GM21825 (cell line): ENCODE results near the gene ARHGDIA.

ENCODE experiments used
- ATAC-seq: cut with Tn5 transposase; IDR thresholded peaks from one replicate; pipeline ENCODE4 v1.9.1; 2021; ENCODE audit warnings: mild to moderate bottlenecking, moderate library complexity; ENCODE audit not compliant: unreplicated experiment

Gene ARHGDIA

GRCh38 chr17:81906476-81907218, 35.5 kb upstream of the ARHGDIA start:
- ATAC-seq: no peak

GRCh38 chr17:81905993-81906392, 34.9 kb upstream of the ARHGDIA start:
- ATAC-seq: no peak

GRCh38 chr17:81905424-81905875, 34.3 kb upstream of the ARHGDIA start:
- no peak for ATAC-seq

- ATAC-seq: no peak
These were observed 33.7 kb upstream of the ARHGDIA start for GRCh38 chr17:81904600-81905423.

- ATAC-seq: no peak
These were observed 32.9 kb upstream of the ARHGDIA start for GRCh38 chr17:81903896-81904599.

- no peak for ATAC-seq
These were observed 32.3 kb upstream of the ARHGDIA start for GRCh38 chr17:81903415-81903831.

- no peak for ATAC-seq
These were observed 31.7 kb upstream of the ARHGDIA start for GRCh38 chr17:81902653-81903414.

- ATAC-seq: no peak
These were observed 31.0 kb upstream of the ARHGDIA start, which contains the start of gene NPB for GRCh38 chr17:81902023-81902652. TSS of gene NPB (plus strand) at chr17:81902238. CDS start at chr17:81902278, 40 bp downstream.

- ATAC-seq: no peak
These were observed 30.3 kb upstream of the ARHGDIA start for GRCh38 chr17:81901167-81902022.

GRCh38 chr17:81900181-81900820, 29.2 kb upstream of the ARHGDIA start:
- no peak for ATAC-seq

GRCh38 chr17:81899514-81900166, 28.5 kb upstream of the ARHGDIA start:
- ATAC-seq: no peak

GRCh38 chr17:81898885-81899284, 27.7 kb upstream of the ARHGDIA start:
- no peak for ATAC-seq

- ATAC-seq: no peak
These were observed 27.1 kb upstream of the ARHGDIA start for GRCh38 chr17:81898029-81898866.

GRCh38 chr17:81895400-81895799, 24.3 kb upstream of the ARHGDIA start:
- no peak for ATAC-seq

GRCh38 chr17:81891303-81891552, 20.1 kb upstream of the ARHGDIA start:
- ATAC-seq: no peak

- ATAC-seq: no peak
These were observed 19.5 kb upstream of the ARHGDIA start for GRCh38 chr17:81890447-81891302.

- ATAC-seq: no peak
These were observed 18.5 kb upstream of the ARHGDIA start for GRCh38 chr17:81889602-81890001.
